ENCODE measurements around the gene TBC1D13.
"Not testable (repeated sequence)": the region's sequence is repeated elsewhere in the genome, so short reads cannot be mapped to it uniquely, and the experiment has no call there.

Gene TBC1D13

GRCh38 chr9:128785427-128785826 is 1.6 kb upstream of the TBC1D13 start:
- no peak for DNase-seq (ENCODE audit: low spot score)

- DNase-seq (ENCODE audit: low spot score): no peak
These were observed 606 bp downstream of the TBC1D13 start for GRCh38 chr9:128787659-128788058.

DNA sequence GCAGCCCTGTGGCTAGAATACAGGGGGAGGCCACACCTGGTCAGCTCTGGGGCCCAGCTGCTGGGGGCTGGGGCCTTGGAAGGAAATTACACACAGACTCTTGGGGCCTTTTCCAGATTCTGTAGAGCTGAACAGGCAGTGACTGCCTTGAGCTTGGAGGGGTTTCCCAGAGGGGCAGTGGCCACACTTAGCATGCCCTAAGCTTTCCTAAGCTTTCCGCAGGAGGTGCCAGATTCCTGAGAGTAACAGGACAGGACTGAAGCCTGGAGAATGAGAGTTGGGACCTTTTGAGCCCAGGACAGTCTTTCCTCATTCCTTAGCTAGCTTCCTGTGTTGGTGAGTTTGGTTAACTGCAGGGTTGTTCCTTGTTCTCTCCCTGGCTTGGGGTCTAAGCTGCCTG is 1.4 kb downstream of the TBC1D13 start:
- no peak for DNase-seq (ENCODE audit: low spot score)

GRCh38 chr9:128790536-128790935 is 3.5 kb downstream of the TBC1D13 start:
- DNase-seq (ENCODE audit: low spot score): no peak

- DNase-seq (ENCODE audit: low spot score): no peak
These were observed 5.1 kb downstream of the TBC1D13 start for GRCh38 chr9:128792134-128792533.

- DNase-seq (ENCODE audit: low spot score): no peak
These were observed 6.1 kb downstream of the TBC1D13 start for GRCh38 chr9:128792978-128793686.

GRCh38 chr9:128794961-128795360 is 7.9 kb downstream of the TBC1D13 start:
- not testable (repeated sequence) for DNase-seq (ENCODE audit: low spot score)

- no peak for DNase-seq (ENCODE audit: low spot score)
These were observed 11.8 kb downstream of the TBC1D13 start for GRCh38 chr9:128798896-128799295.

- DNase-seq (ENCODE audit: low spot score): no peak
These were observed 13.0 kb downstream of the TBC1D13 start for GRCh38 chr9:128800061-128800460.

DNA sequence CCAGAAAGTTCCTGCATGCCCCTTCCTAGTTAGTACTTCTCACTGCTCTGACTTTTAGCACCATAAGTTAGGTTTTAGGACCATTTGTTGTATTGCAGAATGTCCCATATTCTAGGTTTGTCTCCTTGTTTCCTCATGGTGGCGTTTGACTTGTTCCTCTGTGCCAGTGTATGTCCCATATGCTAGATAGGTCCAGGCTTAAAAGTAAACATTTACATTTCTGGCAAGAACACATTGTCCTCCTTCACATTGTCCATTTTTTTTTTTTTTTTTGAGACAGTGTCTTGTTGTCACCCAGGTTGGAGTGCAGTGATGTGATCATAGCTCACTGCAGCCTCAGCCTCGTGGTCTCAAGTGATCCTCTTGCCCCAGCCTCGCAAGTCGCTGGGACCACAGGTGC is 15.4 kb downstream of the TBC1D13 start:
- no peak for DNase-seq (ENCODE audit: low spot score)

DNA sequence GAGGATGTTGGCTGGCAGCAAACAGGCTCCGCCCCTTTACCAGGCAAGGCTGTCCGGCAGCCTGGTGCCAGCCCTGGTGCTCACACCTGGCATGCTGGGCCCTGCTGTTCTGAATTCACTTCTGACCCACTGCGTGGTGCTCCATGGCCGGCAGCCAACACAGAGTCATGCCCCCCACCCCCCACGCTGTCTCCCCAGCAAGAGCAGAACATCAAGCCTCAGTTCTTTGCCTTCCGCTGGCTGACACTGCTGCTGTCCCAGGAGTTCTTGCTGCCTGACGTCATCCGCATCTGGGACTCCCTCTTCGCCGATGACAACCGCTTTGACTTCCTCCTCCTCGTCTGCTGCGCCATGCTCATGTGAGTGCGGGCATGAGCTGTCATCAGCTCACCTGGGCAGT is 18.6 kb downstream of the TBC1D13 start:
- no peak for DNase-seq (ENCODE audit: low spot score)

DNA sequence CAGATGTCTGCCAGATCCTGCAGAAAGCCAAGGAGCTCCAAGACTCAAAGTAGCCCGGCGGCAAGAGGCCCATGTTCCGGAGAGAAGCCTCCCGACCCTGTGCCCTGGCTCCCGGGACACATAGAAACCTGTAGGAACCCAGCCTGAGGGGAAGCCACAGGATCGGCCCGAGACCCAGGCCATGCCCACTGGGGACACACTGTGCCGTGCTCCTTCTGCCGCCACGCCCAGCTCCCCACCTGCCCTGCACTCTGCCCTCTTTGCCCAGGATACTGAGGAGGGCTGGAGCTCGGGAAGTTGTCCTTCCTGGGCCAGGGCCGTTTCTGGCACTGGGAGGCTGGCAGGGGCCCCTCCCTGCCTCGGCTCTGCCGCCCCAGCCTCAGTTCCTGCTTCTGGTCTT is 20.8 kb downstream of the TBC1D13 start:
- DNase-seq (ENCODE audit: low spot score): no peak

GRCh38 chr9:128808543-128808942 is 21.5 kb downstream of the TBC1D13 start:
- DNase-seq (ENCODE audit: low spot score): no peak

DNA sequence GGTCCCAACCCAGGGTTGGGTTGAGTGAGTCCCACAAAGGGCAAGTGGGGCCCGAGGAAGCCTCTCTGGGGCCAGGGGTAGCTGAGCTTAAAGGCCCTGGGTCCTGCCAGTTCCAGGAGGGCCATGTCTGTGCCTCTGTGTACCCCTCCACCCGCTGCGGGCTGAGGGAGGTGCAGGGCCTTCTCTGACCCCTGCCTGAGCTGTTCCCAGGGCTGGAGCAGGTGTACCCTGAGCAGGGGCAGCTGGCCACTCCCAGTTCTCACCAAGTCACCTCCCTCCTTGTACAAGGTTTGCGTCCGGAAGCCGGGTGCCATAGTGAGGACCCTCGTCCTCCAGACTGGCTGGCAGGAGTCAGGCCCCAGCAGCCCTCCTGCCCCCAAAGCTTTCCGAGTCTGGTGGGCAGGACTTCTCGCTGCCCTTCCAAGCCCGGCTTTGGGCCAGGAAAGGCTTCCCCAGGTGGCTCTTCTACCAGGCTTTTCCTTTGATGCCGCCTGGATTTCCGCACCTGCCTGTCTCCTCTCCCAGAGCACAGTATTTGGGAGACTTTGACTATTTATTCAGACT is 22.1 kb downstream of the TBC1D13 start:
- DNase-seq (ENCODE audit: low spot score): no peak

DNA sequence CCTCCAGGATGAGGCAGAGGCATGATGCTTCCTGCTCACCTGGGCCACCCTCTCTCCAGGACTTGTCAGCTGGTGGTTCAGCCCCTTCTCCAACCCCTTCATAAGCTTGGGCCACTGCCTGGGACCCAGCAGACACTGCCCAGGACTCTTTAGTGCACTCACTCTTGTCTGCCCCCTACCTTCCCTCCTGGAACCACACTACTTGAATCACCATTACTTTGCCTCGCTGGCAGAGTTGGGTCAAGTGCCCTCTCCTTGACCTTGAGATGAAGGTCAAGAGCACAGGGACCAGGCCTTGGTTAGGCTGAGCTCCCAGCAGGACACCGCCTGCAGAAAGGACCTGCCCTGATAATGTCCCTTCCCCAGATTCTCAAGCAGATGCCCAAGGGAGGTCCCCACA is 22.8 kb downstream of the TBC1D13 start:
- no peak for DNase-seq (ENCODE audit: low spot score)

- no peak for DNase-seq (ENCODE audit: low spot score)
These were observed 23.8 kb downstream of the TBC1D13 start for GRCh38 chr9:128810873-128811272.

DNA sequence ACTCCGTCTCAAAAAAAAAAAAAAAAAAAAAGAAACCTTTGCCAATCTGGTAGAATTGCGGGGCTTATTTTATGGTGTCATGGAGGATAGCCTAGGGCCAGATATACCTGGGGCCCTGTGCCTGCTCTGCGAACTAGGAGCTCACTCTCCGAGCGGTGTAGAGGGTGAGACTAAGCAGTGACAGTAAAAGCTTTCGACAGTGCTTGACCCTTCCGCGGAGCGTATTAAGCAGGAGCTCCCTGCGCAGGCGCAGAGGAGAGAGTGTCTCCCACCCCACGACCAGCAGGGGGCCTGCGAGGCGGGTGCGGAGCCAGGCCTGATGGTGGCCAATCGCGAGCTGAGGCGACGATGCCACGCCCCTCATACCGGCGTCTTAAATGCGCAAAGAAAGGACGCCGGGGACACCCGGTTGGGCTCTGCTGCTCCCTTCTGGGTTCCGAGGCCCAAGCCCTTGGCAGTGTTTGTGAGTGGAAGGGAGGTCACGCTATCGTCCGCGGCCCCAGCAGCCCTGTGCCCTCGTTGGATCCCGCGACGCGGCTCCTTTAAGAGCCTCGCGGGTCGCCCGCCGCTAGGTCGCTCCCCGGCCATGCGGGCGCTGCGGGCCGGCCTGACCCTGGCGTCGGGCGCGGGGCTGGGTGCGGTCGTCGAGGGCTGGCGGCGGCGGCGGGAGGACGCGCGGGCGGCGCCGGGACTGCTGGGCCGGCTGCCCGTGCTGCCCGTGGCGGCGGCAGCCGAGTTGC is 31.2 kb downstream of the TBC1D13 start, which contains the start of gene ENDOG:
TSS of gene ENDOG (plus strand) at position 402 of the 740 bp plus-strand sequence. CDS start at position 587, 185 bp downstream.
- DNase-seq (ENCODE audit: low spot score): peak; percentile 97

DNA sequence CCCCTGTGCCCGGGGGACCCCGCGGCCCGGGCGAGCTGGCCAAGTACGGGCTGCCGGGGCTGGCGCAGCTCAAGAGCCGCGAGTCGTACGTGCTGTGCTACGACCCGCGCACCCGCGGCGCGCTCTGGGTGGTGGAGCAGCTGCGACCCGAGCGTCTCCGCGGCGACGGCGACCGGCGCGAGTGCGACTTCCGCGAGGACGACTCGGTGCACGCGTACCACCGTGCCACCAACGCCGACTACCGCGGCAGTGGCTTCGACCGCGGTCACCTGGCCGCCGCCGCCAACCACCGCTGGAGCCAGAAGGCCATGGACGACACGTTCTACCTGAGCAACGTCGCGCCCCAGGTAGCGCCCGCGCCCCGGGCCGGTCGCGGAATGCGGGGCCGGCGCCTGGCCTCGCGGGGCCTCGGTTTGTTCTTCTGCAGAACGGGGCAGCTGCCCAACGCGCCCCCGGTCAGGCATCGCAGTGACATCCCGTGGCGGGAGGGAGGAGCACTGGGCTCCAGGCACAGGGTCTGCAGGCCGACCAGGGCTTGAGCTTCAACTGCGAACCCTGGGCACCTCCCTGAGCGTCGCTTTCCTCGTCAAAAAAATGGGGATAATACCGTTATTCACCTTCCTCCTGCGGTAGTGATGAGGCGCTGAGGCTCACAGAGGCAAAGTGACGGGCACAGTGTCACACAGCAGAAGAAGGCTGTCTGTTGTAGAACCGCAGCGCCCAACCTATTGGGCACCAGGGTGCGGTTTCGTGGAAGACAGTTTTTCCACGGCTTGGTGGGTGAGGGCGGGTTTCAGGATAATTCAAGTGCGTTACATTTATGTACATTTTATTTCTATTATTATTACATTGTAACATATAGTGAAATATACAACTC is 32.0 kb downstream of the TBC1D13 start:
- peak; percentile 33 for DNase-seq (ENCODE audit: low spot score)

GRCh38 chr9:128819716-128820664 is 32.9 kb downstream of the TBC1D13 start:
- no peak for DNase-seq (ENCODE audit: low spot score)

DNA sequence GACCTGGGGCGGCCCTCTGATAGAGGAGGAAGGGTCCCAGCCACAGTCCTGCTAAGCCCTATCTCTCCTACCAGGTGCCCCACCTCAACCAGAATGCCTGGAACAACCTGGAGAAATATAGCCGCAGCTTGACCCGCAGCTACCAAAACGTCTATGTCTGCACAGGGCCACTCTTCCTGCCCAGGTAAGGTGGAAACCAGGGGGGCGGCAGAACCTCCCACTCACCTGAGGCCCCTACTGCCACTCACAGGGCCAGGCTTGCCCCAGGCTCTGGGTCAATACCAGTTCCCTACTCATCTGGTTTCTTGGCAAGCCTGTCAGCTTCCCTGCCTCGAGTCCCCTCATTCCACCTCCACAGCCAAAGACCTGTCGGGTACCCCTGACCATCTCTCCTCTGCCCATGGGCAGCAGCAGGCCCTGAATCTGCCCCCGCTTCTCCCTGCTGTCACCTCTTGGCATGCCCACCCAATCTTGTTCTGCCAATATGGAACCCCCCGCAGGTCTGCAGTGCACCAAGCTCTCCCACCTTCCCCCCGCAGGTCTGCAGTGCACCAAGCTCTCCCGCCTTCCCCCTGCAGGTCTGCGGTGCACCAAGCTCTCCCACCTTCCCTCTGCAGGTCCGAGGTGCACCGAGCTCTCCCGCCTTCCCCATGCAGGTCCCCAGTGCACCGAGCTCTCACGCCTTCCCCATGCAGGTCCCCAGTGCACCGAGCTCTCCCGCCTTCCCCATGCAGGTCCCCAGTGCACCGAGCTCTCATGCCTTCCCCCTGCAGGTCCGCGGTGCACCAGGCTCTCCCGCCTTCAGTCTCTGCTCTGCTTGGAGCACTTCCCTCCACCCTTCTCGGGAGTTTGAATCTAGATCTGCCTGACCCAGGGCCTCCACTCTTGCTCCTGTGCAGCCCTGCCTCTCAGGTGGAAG is 33.9 kb downstream of the TBC1D13 start:
- DNase-seq (ENCODE audit: low spot score): no peak

All from CD4-positive, alpha-beta T cell treated with Interleukin-15 for 4 hours (primary cell).